OCI-LY1 (cell line): Measurements from ENCODE around the gene BTRC.

ENCODE experiments used
- H2AFZ ChIP-seq: fragments of 200-600 bp; sonication (generic), shearing (Covaris generic); 2 replicates; pipeline ENCODE4 v1.6.0; 2014; ENCODE audit warnings: antibody characterized with exemption, mild to moderate bottlenecking, low read length
- H3F3A ChIP-seq: fragments of 200-600 bp; sonication (generic), shearing (Covaris generic); 2 replicates; pipeline ENCODE4 v1.6.0; 2014; ENCODE audit warnings: mild to moderate bottlenecking, antibody characterized with exemption, low read length, moderate library complexity; ENCODE audit not compliant: insufficient read depth
- H3K27ac ChIP-seq: fragments of 200-600 bp; sonication (generic); 2 replicates; pipeline ENCODE4 v1.5.1; 2014; ENCODE audit warnings: low read length, mixed run types, mild to moderate bottlenecking, low read depth; ENCODE audit not compliant: poor library complexity, severe bottlenecking
- H3K27me3 ChIP-seq: fragments of 200-600 bp; sonication (generic); 2 replicates; pipeline ENCODE4 v1.6.0; 2014; ENCODE audit warnings: antibody characterized with exemption, mild to moderate bottlenecking, low read length, moderate library complexity; ENCODE audit not compliant: insufficient read depth
- H3K36me3 ChIP-seq: fragments of 200-600 bp; sonication (generic); 2 replicates; pipeline ENCODE4 v1.6.1; 2014; ENCODE audit warnings: mild to moderate bottlenecking, antibody characterized with exemption, low read length, moderate library complexity, mixed read lengths; ENCODE audit not compliant: insufficient read depth
- H3K4me1 ChIP-seq: fragments of 200-600 bp; sonication (generic); 2 replicates; pipeline ENCODE4 v1.5.1; 2014; ENCODE audit warnings: mild to moderate bottlenecking, low read length, moderate library complexity; ENCODE audit not compliant: insufficient read depth, severe bottlenecking
- H3K4me2 ChIP-seq: fragments of 200-600 bp; sonication (generic), shearing (Covaris generic); 2 replicates; pipeline ENCODE4 v1.6.1; 2014; ENCODE audit warnings: low read length
- H3K4me3 ChIP-seq: fragments of 200-600 bp; sonication (generic); 2 replicates; pipeline ENCODE4 v1.5.1; 2014; ENCODE audit warnings: low read length, low read depth, mild to moderate bottlenecking, mixed read lengths; ENCODE audit not compliant: poor library complexity, severe bottlenecking
- H3K79me2 ChIP-seq: fragments of 200-600 bp; shearing (Covaris generic); 2 replicates; pipeline ENCODE4 v1.6.1; 2016; ENCODE audit warnings: mixed run types, low read length, mixed read lengths; ENCODE audit not compliant: insufficient read depth
- H3K9ac ChIP-seq: fragments of 200-600 bp; sonication (generic), shearing (Covaris generic); 2 replicates; pipeline ENCODE4 v1.6.1; 2014; ENCODE audit warnings: mild to moderate bottlenecking, low read length, mixed read lengths
- H3K9me2 ChIP-seq: fragments of 200-600 bp; sonication (generic), shearing (Covaris generic); 2 replicates; pipeline ENCODE4 v1.6.1; 2014; ENCODE audit warnings: low read depth, mild to moderate bottlenecking, low read length, mixed read lengths
- H3K9me3 ChIP-seq: fragments of 200-600 bp; shearing (Covaris generic); 2 replicates; pipeline ENCODE4 v1.6.1; 2014; ENCODE audit warnings: low read length, mixed read lengths
- H4K20me1 ChIP-seq: fragments of 200-600 bp; sonication (generic), shearing (Covaris generic); 2 replicates; pipeline ENCODE4 v1.6.0; 2016; ENCODE audit warnings: mild to moderate bottlenecking, low read length; ENCODE audit not compliant: insufficient read depth
- EZH2 ChIP-seq: fragments of 200-600 bp; sonication (generic), shearing (Covaris generic); IDR thresholded peaks from 2 replicates; pipeline ENCODE4 v1.8.0; 2017; ENCODE audit warnings: borderline replicate concordance, mixed run types, mild to moderate bottlenecking, antibody characterized with exemption, low read length, moderate library complexity, mixed read lengths
- TF ChIP-seq, protein P1 (sequence below): fragments of 200-600 bp; sonication (generic), shearing (Covaris generic); IDR thresholded peaks from 2 replicates; pipeline ENCODE4 v1.5.1; 2017; ENCODE audit warnings: mild to moderate bottlenecking, antibody characterized with exemption, low read length, moderate library complexity, mixed read lengths

Gene BTRC

DNA sequence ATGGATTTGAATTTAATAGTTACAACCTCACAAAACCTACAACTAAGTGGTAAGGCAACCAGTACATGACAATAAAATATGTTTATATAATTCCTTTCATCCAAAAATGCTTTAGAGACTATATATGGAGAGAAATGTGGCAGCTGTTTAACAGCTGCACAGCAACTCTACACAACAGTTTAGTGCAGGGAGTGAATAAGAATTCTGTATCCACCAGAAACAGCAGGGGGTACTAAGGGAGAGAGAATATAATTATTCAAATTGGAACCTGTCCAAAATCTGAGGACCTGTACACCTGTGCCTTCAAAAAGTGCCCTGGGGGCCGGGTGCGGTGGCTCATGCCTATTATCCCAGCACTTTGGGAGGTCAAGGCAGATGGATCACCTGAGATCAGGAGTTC, 184.5 kb downstream of the BTRC start:
- Histone ChIP-seq H3K9ac (no peak overlapping the region), H3K36me3 (no peaks in the 10 kb centered on the region), H3K79me2 (no peaks in the 10 kb centered on the region), H3K27ac (no peak overlapping the region), H3K4me2 (no peak overlapping the region), H3K9me3 (no peaks in the 10 kb centered on the region), H3F3A (no peaks in the 10 kb centered on the region), H3K4me1 (no peaks in the 10 kb centered on the region), H2AFZ (no peak overlapping the region), H3K9me2 (no peaks in the 10 kb centered on the region), H3K27me3 (no peaks in the 10 kb centered on the region), H4K20me1 (no peaks in the 10 kb centered on the region), H3K4me3 (no peak overlapping the region)
- no peak for TF ChIP-seq EZH2
- TF ChIP-seq, protein P1, sequence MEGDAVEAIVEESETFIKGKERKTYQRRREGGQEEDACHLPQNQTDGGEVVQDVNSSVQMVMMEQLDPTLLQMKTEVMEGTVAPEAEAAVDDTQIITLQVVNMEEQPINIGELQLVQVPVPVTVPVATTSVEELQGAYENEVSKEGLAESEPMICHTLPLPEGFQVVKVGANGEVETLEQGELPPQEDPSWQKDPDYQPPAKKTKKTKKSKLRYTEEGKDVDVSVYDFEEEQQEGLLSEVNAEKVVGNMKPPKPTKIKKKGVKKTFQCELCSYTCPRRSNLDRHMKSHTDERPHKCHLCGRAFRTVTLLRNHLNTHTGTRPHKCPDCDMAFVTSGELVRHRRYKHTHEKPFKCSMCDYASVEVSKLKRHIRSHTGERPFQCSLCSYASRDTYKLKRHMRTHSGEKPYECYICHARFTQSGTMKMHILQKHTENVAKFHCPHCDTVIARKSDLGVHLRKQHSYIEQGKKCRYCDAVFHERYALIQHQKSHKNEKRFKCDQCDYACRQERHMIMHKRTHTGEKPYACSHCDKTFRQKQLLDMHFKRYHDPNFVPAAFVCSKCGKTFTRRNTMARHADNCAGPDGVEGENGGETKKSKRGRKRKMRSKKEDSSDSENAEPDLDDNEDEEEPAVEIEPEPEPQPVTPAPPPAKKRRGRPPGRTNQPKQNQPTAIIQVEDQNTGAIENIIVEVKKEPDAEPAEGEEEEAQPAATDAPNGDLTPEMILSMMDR = no peak

DNA sequence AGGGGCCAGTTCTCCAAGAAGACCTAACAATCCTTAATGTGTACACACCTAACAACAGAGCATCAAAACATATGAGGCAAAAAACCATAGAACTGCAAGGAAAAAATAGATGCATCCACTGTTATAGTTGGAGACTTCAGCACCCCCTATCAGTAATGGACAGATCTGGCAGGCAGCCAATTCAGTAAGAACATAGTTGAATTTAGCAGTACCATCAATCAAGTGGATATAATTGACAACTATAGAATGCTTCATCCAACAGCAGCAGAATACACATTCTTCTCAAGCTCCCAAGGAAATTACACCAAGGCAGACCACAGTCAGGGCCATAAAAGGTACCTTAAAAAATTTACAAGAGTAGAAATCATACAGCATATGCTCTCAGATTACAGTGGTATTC, 191.9 kb downstream of the BTRC start:
- Histone ChIP-seq H3K79me2 (no peaks in the 10 kb centered on the region), H3F3A (no peaks in the 10 kb centered on the region), H3K9ac (no peak overlapping the region), H3K9me2 (no peaks in the 10 kb centered on the region), H3K4me2 (no peak overlapping the region), H3K4me3 (no peak overlapping the region), H3K27me3 (no peaks in the 10 kb centered on the region), H4K20me1 (no peaks in the 10 kb centered on the region), H3K9me3 (no peaks in the 10 kb centered on the region), H3K27ac (no peak overlapping the region), H2AFZ (no peak overlapping the region), H3K36me3 (no peaks in the 10 kb centered on the region), H3K4me1 (no peaks in the 10 kb centered on the region)
- TF ChIP-seq, protein P1 = no peak
- TF ChIP-seq EZH2 = no peak

- Histone ChIP-seq H3K27me3 (no peaks in the 10 kb centered on the region), H4K20me1 (no peaks in the 10 kb centered on the region), H3K9me3 (no peaks in the 10 kb centered on the region), H3F3A (no peaks in the 10 kb centered on the region), H3K9me2 (no peaks in the 10 kb centered on the region), H3K4me3 (no peak overlapping the region), H3K4me2 (no peak overlapping the region), H3K4me1 (no peaks in the 10 kb centered on the region), H3K27ac (no peak overlapping the region), H3K9ac (no peak overlapping the region), H2AFZ (no peak overlapping the region), H3K36me3 (no peaks in the 10 kb centered on the region), H3K79me2 (no peaks in the 10 kb centered on the region)
- TF ChIP-seq EZH2 = no peak
- TF ChIP-seq, protein P1 = no peak
Observed at GRCh38 chr10:101550965-101551364, 197.0 kb downstream of the BTRC start.
